ENCODE data around the gene PITPNC1. TPM values are rescaled to one million over a fixed set of nuclear protein-coding genes. Genes with fewer than 3 reads are reported as not detected.

PITPNC1 gene
- total RNA-seq, 4 donors from 2014 or later, result 9.1 to 15.1 (median 13.3) TPM

DNA sequence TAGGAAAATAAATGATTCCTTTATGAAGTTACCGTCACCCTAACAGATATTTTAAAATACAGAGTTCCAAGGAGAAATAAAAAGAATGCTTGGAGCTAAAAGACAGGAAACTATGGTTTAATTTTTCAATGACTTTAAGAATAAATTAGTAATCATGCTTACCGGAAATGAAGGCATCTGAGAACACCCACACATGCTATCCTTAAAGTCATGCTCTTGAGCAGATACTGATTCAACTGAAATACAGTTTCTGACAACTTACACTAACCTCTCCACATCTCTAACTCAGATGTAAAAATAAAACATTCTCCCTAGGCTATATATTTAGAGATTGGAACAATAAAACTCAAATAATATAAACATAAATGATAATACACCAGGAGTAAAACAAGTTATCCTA lies 18.5 kb upstream of the PITPNC1 start:
- peaks cover 5 to 62% (median 26%) of the 10 kb centered on the region in 3 donors for H3K4me1 ChIP-seq
- no peaks in the 10 kb centered on the region for H3K9me3 ChIP-seq
- H3K36me3 ChIP-seq, result peaks cover 6 to 65% (median 7%) of the 10 kb centered on the region in 3 donors
- H3K27ac ChIP-seq, result no peak overlapping the region
- no peak overlapping the region for H3K4me3 ChIP-seq
- intact Hi-C loops (cut with DNase I), result no loop called here
- 39 to 52% methylated on average over 2 of the region's 2 CpGs for WGBS, 2 donors
- TF ChIP-seq, protein P1, sequence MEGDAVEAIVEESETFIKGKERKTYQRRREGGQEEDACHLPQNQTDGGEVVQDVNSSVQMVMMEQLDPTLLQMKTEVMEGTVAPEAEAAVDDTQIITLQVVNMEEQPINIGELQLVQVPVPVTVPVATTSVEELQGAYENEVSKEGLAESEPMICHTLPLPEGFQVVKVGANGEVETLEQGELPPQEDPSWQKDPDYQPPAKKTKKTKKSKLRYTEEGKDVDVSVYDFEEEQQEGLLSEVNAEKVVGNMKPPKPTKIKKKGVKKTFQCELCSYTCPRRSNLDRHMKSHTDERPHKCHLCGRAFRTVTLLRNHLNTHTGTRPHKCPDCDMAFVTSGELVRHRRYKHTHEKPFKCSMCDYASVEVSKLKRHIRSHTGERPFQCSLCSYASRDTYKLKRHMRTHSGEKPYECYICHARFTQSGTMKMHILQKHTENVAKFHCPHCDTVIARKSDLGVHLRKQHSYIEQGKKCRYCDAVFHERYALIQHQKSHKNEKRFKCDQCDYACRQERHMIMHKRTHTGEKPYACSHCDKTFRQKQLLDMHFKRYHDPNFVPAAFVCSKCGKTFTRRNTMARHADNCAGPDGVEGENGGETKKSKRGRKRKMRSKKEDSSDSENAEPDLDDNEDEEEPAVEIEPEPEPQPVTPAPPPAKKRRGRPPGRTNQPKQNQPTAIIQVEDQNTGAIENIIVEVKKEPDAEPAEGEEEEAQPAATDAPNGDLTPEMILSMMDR (IDR thresholded peaks at IDR 0.05), result no peak
- TF ChIP-seq POLR2A (IDR thresholded peaks at IDR 0.05), result no peak
- H3K27me3 ChIP-seq, result no peaks in the 10 kb centered on the region
- no peak for DNase-seq

DNA sequence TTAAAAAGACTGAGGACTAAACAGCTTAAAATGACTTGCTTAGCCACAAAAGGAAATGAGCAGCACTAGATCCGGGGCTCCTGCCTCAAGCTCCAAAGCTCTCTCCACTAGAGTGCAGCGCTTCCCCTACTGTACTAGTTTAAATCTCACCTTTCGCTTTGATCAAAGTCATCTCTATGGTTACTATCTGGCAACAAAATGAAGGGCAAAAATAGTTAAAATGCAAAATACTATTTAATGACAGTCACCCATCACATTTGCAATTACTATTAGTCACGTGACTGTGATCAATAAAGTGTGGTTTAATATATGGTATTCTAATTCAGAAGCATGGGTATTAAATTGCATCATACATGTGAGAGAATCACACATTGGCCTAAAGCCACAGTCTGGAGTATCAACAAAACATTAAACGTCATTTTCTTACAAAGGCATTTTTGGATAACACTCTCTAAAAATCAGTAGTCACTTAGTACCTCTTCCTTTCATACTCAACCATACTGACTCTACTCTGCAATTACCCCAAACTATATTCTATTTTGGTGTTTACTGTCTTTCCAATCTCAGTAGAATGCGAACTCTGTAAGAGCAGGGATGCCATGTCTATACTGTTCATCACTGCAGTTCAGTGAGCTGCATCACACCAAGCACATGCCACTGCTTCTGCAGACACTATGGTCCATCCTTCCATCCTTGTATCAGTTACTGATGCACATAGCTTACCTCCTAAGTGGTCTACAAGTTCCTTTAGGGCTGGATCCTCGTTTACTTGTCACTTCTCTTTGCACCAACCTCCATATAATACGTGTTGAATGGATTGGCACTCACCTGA lies 16.9 kb upstream of the PITPNC1 start:
- Histone ChIP-seq H3K9me3 (no peaks in the 10 kb centered on the region), H3K27me3 (no peaks in the 10 kb centered on the region), H3K4me3 (no peak overlapping the region), H3K4me1 (peaks cover 8 to 77% (median 42%) of the 10 kb centered on the region in 3 donors), H3K36me3 (peaks cover 0 to 49% (median 6%) of the 10 kb centered on the region in 3 donors), H3K27ac (peak overlapping the region in 1 of 4 donors; percentile 21)
- DNase-seq, result no peak
- TF ChIP-seq, protein P1 (IDR thresholded peaks at IDR 0.05), result no peak
- TF ChIP-seq POLR2A (IDR thresholded peaks at IDR 0.05), result no peak
- intact Hi-C loops (cut with DNase I), result no loop called here
- 44 to 48% methylated on average over 8 of the region's 8 CpGs for WGBS, 2 donors

DNA sequence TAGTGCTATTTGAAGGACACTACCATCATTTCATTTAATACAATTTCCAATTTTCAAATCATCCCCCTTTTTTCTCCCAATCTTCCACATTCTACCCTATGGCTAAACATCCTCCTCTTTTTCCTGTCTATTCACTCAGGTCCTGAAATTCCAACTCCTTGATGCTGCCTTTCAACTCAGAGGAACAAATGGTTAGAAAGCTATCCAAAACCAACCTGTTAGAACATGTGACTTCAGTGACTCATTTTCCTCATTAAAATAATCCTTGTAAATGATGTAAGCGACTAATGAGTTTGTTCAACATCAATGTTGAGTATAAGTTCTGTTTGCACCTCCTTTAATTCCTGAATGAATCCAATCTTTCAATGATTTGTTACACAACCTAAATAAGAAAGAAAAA lies 16.2 kb upstream of the PITPNC1 start:
- Histone ChIP-seq H3K4me1 (peaks cover 8 to 83% (median 44%) of the 10 kb centered on the region in 3 donors), H3K27me3 (no peaks in the 10 kb centered on the region), H3K27ac (peak overlapping the region in 2 of 4 donors; percentile 19 to 23), H3K9me3 (no peaks in the 10 kb centered on the region), H3K4me3 (no peak overlapping the region), H3K36me3 (peaks cover 0 to 42% (median 6%) of the 10 kb centered on the region in 3 donors)
- intact Hi-C loops (cut with DNase I), result no loop called here
- no peak for DNase-seq
- 35 to 53% methylated on average over 1 of the region's 1 CpG for WGBS, 2 donors
- TF ChIP-seq POLR2A (IDR thresholded peaks at IDR 0.05), result no peak
- TF ChIP-seq, protein P1 (IDR thresholded peaks at IDR 0.05), result no peak

DNA sequence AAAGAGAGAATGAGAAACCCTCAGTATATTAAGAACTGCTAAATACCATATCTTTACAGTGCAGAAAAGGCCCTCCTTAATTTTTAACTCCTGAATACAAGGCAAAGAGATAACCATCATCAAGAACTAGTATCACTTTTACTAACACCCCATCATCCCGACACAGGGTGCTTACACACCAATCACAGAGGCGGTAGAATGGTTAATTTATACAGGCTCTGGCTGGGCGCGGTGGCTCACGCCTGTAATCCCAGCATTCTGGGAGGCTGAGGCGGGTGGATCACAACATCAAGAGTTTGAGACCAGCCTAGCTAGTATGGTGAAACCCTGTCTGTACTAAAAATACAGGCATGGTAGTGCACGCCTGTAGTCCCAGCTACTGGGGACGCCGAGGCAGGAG lies 14.9 kb upstream of the PITPNC1 start:
- Histone ChIP-seq H3K4me1 (peaks cover 8 to 89% (median 47%) of the 10 kb centered on the region in 3 donors), H3K27me3 (no peaks in the 10 kb centered on the region), H3K9me3 (no peaks in the 10 kb centered on the region), H3K4me3 (no peak overlapping the region), H3K27ac (no peak overlapping the region), H3K36me3 (peaks cover 0 to 31% (median 0%) of the 10 kb centered on the region in 3 donors)
- intact Hi-C loops (cut with DNase I), result no loop called here
- no peak for TF ChIP-seq POLR2A (IDR thresholded peaks at IDR 0.05)
- TF ChIP-seq, protein P1 (IDR thresholded peaks at IDR 0.05), result no peak
- DNase-seq, result no peak
- WGBS, 2 donors, result 83 to 94% methylated on average over 4 to 6 of the region's 9 CpGs

Measured in esophagus squamous epithelium (tissue), 5 donors.